Measurements from ENCODE around the gene GPD2. TPM values are rescaled to one million over a fixed set of nuclear protein-coding genes. Genes with fewer than 3 reads are reported as not detected.
A peak's percentile ranks its signal among the peaks of the same experiment; 100 is the strongest.

The GPD2 gene
- total RNA-seq, 2 experiments from 2014 or later, result 17.2 to 17.3 TPM

GRCh38 chr2:156445296-156446220 is 9.4 kb downstream of the GPD2 start:
- no peak overlapping the region for H3K4me3 Mint-ChIP-seq
- DNase-seq, result no peak
- CTCF ChIA-PET, result interaction anchor here (0.6 to 2.2 kb wide), 3 partner anchors 8 to 142 kb away, joined by 3 to 5 read pairs (median 3); no protein-coding TSS in a partner anchor
- H3K9me3 Mint-ChIP-seq, result peaks cover 6% of the 10 kb centered on the region
- H3K27me3 Mint-ChIP-seq, result no peaks in the 10 kb centered on the region
- H3K36me3 Mint-ChIP-seq (ENCODE audit: low read depth), result peaks cover 15% of the 10 kb centered on the region
- POLR2A ChIA-PET, result interaction anchor here (0.6 kb wide), 1 partner anchor 46 kb away, joined by 3 read pairs; no protein-coding TSS in a partner anchor
- peaks cover 2% of the 10 kb centered on the region for H3K4me1 Mint-ChIP-seq
- H3K27ac Mint-ChIP-seq, result no peak overlapping the region

- Mint-ChIP-seq H3K4me1 (no peaks in the 10 kb centered on the region), H3K27me3 (no peaks in the 10 kb centered on the region), H3K27ac (no peak overlapping the region), H3K36me3 (ENCODE audit: low read depth) (peaks cover 17% of the 10 kb centered on the region), H3K4me3 (no peak overlapping the region), H3K9me3 (peaks cover 9% of the 10 kb centered on the region)
- ChIA-PET CTCF (no interaction called here), POLR2A (no interaction called here)
- DNase-seq, result no peak
Observed at GRCh38 chr2:156447761-156448160, 11.6 kb downstream of the GPD2 start.

GRCh38 chr2:156448766-156449165 is 12.6 kb downstream of the GPD2 start:
- H3K9me3 Mint-ChIP-seq, result peaks cover 15% of the 10 kb centered on the region
- no peaks in the 10 kb centered on the region for H3K4me1 Mint-ChIP-seq
- H3K27ac Mint-ChIP-seq, result no peak overlapping the region
- ChIA-PET CTCF (no interaction called here), POLR2A (no interaction called here)
- peaks cover 24% of the 10 kb centered on the region for H3K36me3 Mint-ChIP-seq (ENCODE audit: low read depth)
- no peak overlapping the region for H3K4me3 Mint-ChIP-seq
- no peak for DNase-seq
- no peaks in the 10 kb centered on the region for H3K27me3 Mint-ChIP-seq

- no peak for DNase-seq
- Mint-ChIP-seq H3K4me1 (no peaks in the 10 kb centered on the region), H3K9me3 (peaks cover 18% of the 10 kb centered on the region), H3K27ac (no peak overlapping the region), H3K27me3 (no peaks in the 10 kb centered on the region), H3K36me3 (ENCODE audit: low read depth) (peaks cover 21% of the 10 kb centered on the region), H3K4me3 (no peak overlapping the region)
- CTCF ChIA-PET, result no interaction called here
- POLR2A ChIA-PET, result no interaction called here
Observed at GRCh38 chr2:156452971-156453370, 16.8 kb downstream of the GPD2 start.

GRCh38 chr2:156455361-156455975 is 19.3 kb downstream of the GPD2 start:
- Mint-ChIP-seq H3K4me1 (no peaks in the 10 kb centered on the region), H3K27me3 (no peaks in the 10 kb centered on the region), H3K27ac (no peak overlapping the region), H3K36me3 (ENCODE audit: low read depth) (peaks cover 13% of the 10 kb centered on the region), H3K4me3 (no peak overlapping the region), H3K9me3 (peaks cover 13% of the 10 kb centered on the region)
- ChIA-PET CTCF (no interaction called here), POLR2A (no interaction called here)
- DNase-seq, result no peak

- H3K9me3 Mint-ChIP-seq, result peaks cover 13% of the 10 kb centered on the region
- no peak for DNase-seq
- ChIA-PET CTCF (no interaction called here), POLR2A (no interaction called here)
- H3K27me3 Mint-ChIP-seq, result no peaks in the 10 kb centered on the region
- no peaks in the 10 kb centered on the region for H3K4me1 Mint-ChIP-seq
- no peak overlapping the region for H3K27ac Mint-ChIP-seq
- no peak overlapping the region for H3K4me3 Mint-ChIP-seq
- peaks cover 13% of the 10 kb centered on the region for H3K36me3 Mint-ChIP-seq (ENCODE audit: low read depth)
Observed at GRCh38 chr2:156456616-156457015, 20.4 kb downstream of the GPD2 start.

- H3K9me3 Mint-ChIP-seq, result peaks cover 9% of the 10 kb centered on the region
- peaks cover 9% of the 10 kb centered on the region for H3K36me3 Mint-ChIP-seq (ENCODE audit: low read depth)
- H3K4me3 Mint-ChIP-seq, result no peak overlapping the region
- CTCF ChIA-PET, result no interaction called here
- no peak for DNase-seq
- H3K27me3 Mint-ChIP-seq, result no peaks in the 10 kb centered on the region
- no peaks in the 10 kb centered on the region for H3K4me1 Mint-ChIP-seq
- no peak overlapping the region for H3K27ac Mint-ChIP-seq
- POLR2A ChIA-PET, result no interaction called here
Observed at GRCh38 chr2:156457523-156458517, 21.6 kb downstream of the GPD2 start.

- H3K9me3 Mint-ChIP-seq, result no peaks in the 10 kb centered on the region
- CTCF ChIA-PET, result no interaction called here
- no peaks in the 10 kb centered on the region for H3K4me1 Mint-ChIP-seq
- no peaks in the 10 kb centered on the region for H3K27me3 Mint-ChIP-seq
- POLR2A ChIA-PET, result no interaction called here
- no peak for DNase-seq
- H3K4me3 Mint-ChIP-seq, result no peak overlapping the region
- H3K27ac Mint-ChIP-seq, result no peak overlapping the region
- peaks cover 2% of the 10 kb centered on the region for H3K36me3 Mint-ChIP-seq (ENCODE audit: low read depth)
Observed at GRCh38 chr2:156459720-156460119, 23.5 kb downstream of the GPD2 start.

GRCh38 chr2:156464106-156464505 is 27.9 kb downstream of the GPD2 start:
- Mint-ChIP-seq H3K36me3 (ENCODE audit: low read depth) (peaks cover 7% of the 10 kb centered on the region), H3K9me3 (no peaks in the 10 kb centered on the region), H3K27ac (no peak overlapping the region), H3K27me3 (no peaks in the 10 kb centered on the region), H3K4me1 (peaks cover 13% of the 10 kb centered on the region), H3K4me3 (no peak overlapping the region)
- CTCF ChIA-PET, result interaction anchor here (1.7 kb wide), 1 partner anchor 9 kb away, joined by 5 read pairs; no protein-coding TSS in a partner anchor
- no peak for DNase-seq
- POLR2A ChIA-PET, result no interaction called here

GRCh38 chr2:156465573-156465972 is 29.4 kb downstream of the GPD2 start:
- Mint-ChIP-seq H3K27ac (no peak overlapping the region), H3K27me3 (no peaks in the 10 kb centered on the region), H3K4me3 (no peak overlapping the region), H3K9me3 (peaks cover 4% of the 10 kb centered on the region), H3K4me1 (peaks cover 17% of the 10 kb centered on the region), H3K36me3 (ENCODE audit: low read depth) (peaks cover 12% of the 10 kb centered on the region)
- POLR2A ChIA-PET, result no interaction called here
- CTCF ChIA-PET, result no interaction called here
- no peak for DNase-seq

- no peaks in the 10 kb centered on the region for H3K27me3 Mint-ChIP-seq
- ChIA-PET POLR2A (interaction anchor here (0.6 to 1.4 kb wide), 2 partner anchors 19 to 29 kb away, joined by 3 read pairs; no protein-coding TSS in a partner anchor), CTCF (no interaction called here)
- peaks cover 25% of the 10 kb centered on the region for H3K4me1 Mint-ChIP-seq
- peaks cover 4% of the 10 kb centered on the region for H3K9me3 Mint-ChIP-seq
- peak overlapping the region; percentile 47 for H3K27ac Mint-ChIP-seq
- no peak for DNase-seq
- H3K4me3 Mint-ChIP-seq, result no peak overlapping the region
- peaks cover 13% of the 10 kb centered on the region for H3K36me3 Mint-ChIP-seq (ENCODE audit: low read depth)
Observed at GRCh38 chr2:156466739-156467405, 30.7 kb downstream of the GPD2 start.

- peaks cover 4% of the 10 kb centered on the region for H3K9me3 Mint-ChIP-seq
- no peaks in the 10 kb centered on the region for H3K27me3 Mint-ChIP-seq
- POLR2A ChIA-PET, result no interaction called here
Observed at GRCh38 chr2:156470975-156471583, 34.9 kb downstream of the GPD2 start.

More at GRCh38 chr2:156470975-156471583, 34.9 kb downstream of the GPD2 start:
- Mint-ChIP-seq H3K27ac (no peak overlapping the region), H3K36me3 (ENCODE audit: low read depth) (peaks cover 13% of the 10 kb centered on the region), H3K4me1 (peaks cover 39% of the 10 kb centered on the region), H3K4me3 (no peak overlapping the region)
- no peak for DNase-seq
- CTCF ChIA-PET, result no interaction called here
